ENCODE data around the gene PI4KA.
"Not testable (repeated sequence)": the region's sequence is repeated elsewhere in the genome, so short reads cannot be mapped to it uniquely, and the experiment has no call there.

The PI4KA gene

GRCh38 chr22:20690586-20691317, 167.9 kb downstream of the PI4KA start:
- DNase-seq (ENCODE audit: low read depth): not testable (repeated sequence)

- DNase-seq (ENCODE audit: low read depth): not testable (repeated sequence)
These were observed 171.0 kb downstream of the PI4KA start for GRCh38 chr22:20687356-20688172.

GRCh38 chr22:20685764-20686163, 172.8 kb downstream of the PI4KA start:
- DNase-seq (ENCODE audit: low read depth): not testable (repeated sequence)

GRCh38 chr22:20678792-20679435, 179.7 kb downstream of the PI4KA start:
- DNase-seq (ENCODE audit: low read depth): not testable (repeated sequence)

GRCh38 chr22:20677684-20678242, 180.8 kb downstream of the PI4KA start:
- no peak for DNase-seq (ENCODE audit: low read depth)

GRCh38 chr22:20675613-20676012, 183.0 kb downstream of the PI4KA start:
- not testable (repeated sequence) for DNase-seq (ENCODE audit: low read depth)

GRCh38 chr22:20674998-20675397, 183.6 kb downstream of the PI4KA start:
- DNase-seq (ENCODE audit: low read depth): no peak

GRCh38 chr22:20673295-20674195, 185.1 kb downstream of the PI4KA start:
- no peak for DNase-seq (ENCODE audit: low read depth)

- no peak for DNase-seq (ENCODE audit: low read depth)
These were observed 185.9 kb downstream of the PI4KA start for GRCh38 chr22:20672732-20673131.

GRCh38 chr22:20672082-20672424, 186.6 kb downstream of the PI4KA start:
- DNase-seq (ENCODE audit: low read depth): no peak

GRCh38 chr22:20671409-20672081, 187.1 kb downstream of the PI4KA start:
- DNase-seq (ENCODE audit: low read depth): no peak

GRCh38 chr22:20670457-20671261, 188.0 kb downstream of the PI4KA start:
- not testable (repeated sequence) for DNase-seq (ENCODE audit: low read depth)

- not testable (repeated sequence) for DNase-seq (ENCODE audit: low read depth)
These were observed 188.7 kb downstream of the PI4KA start for GRCh38 chr22:20669884-20670283.

- DNase-seq (ENCODE audit: low read depth): not testable (repeated sequence)
These were observed 189.1 kb downstream of the PI4KA start for GRCh38 chr22:20669471-20669870.

- DNase-seq (ENCODE audit: low read depth): not testable (repeated sequence)
These were observed 189.8 kb downstream of the PI4KA start for GRCh38 chr22:20668769-20669168.

GRCh38 chr22:20668226-20668625, 190.4 kb downstream of the PI4KA start:
- not testable (repeated sequence) for DNase-seq (ENCODE audit: low read depth)

- DNase-seq (ENCODE audit: low read depth): not testable (repeated sequence)
These were observed 191.1 kb downstream of the PI4KA start for GRCh38 chr22:20667548-20667947.

GRCh38 chr22:20666560-20666959, 192.1 kb downstream of the PI4KA start:
- no peak for DNase-seq (ENCODE audit: low read depth)

- no peak for DNase-seq (ENCODE audit: low read depth)
These were observed 194.0 kb downstream of the PI4KA start for GRCh38 chr22:20664594-20664959.

All from stimulated activated CD4-positive, alpha-beta T cell treated with anti-CD3 and anti-CD28 coated beads, Interleukin-2, amount 100 ng/mL, for 4 hours (primary cell).